Measurements from ENCODE around the gene JAKMIP3. TPM values are rescaled to one million over a fixed set of nuclear protein-coding genes. Genes with fewer than 3 reads are reported as not detected.

JAKMIP3 gene
- total RNA-seq, 1 experiment from 2014 or later: 1.0 TPM

DNA sequence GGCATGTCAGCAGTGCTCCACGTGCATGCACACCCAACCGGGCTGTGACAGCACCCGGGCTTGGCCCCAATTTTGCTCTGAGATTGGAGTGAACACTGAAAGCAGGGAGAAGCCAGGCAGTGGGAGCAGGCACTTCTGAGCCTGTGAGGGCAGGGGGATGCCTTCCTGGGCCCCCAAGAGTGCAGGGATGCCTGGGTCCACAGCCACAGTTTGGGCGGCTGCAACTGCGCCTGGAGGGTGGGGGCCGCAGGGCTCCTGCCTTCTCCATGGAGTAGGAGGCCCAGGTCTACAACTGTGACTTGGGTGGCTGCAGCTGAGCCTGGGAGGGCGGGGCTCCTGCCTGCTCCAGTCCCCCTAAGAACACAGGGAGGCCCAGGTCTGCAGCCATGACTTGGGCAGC, 46.4 kb upstream of the JAKMIP3 start:
- TF ChIP-seq EZH2 (IDR thresholded peaks at IDR 0.05; ENCODE audit: low read length, unreplicated experiment): no peak
- ChIA-PET POLR2A (ENCODE audit: unreplicated experiment) (no interaction called here), CTCF (no interaction called here)
- Histone ChIP-seq H3K9ac (ENCODE audit: low read length) (no peak overlapping the region), H3K79me2 (ENCODE audit: low read length) (no peaks in the 10 kb centered on the region), H3K4me3 (ENCODE audit: low read length) (no peak overlapping the region), H3K27ac (ENCODE audit: low read length) (no peak overlapping the region), H3K27me3 (ENCODE audit: low read length) (peaks cover 12% of the 10 kb centered on the region), H3K4me1 (ENCODE audit: insufficient read depth, low read length) (0 out of 2 replicates have a peak, but pooled peaks cover 5% of the 10 kb centered on the region), H4K20me1 (ENCODE audit: low read length) (no peaks in the 10 kb centered on the region), H3F3A (ENCODE audit: low read length, unreplicated experiment) (no peaks in the 10 kb centered on the region), H3K9me3 (ENCODE audit: low read length) (no peaks in the 10 kb centered on the region), H3K4me2 (ENCODE audit: low read length) (no peak overlapping the region), H2AFZ (ENCODE audit: low read length) (no peak overlapping the region), H3K36me3 (ENCODE audit: low read depth, low read length) (no peaks in the 10 kb centered on the region), H3K9me2 (replicated peaks; ENCODE audit: low read length) (no peaks in the 10 kb centered on the region)
- ATAC-seq: no peak
- no peak for DNase-seq
- intact Hi-C loops (cut with micrococcal nuclease): no loop called here
- BruUV-seq (replicated peaks): no TSS peak

- H3K9ac ChIP-seq (ENCODE audit: low read length): no peak overlapping the region
- H3F3A ChIP-seq (ENCODE audit: low read length, unreplicated experiment): no peaks in the 10 kb centered on the region
- 0 out of 2 replicates have a peak, but pooled peaks cover 5% of the 10 kb centered on the region for H3K4me1 ChIP-seq (ENCODE audit: insufficient read depth, low read length)
- no peak overlapping the region for H3K4me3 ChIP-seq (ENCODE audit: low read length)
- H3K27ac ChIP-seq (ENCODE audit: low read length): no peak overlapping the region
- H3K9me2 ChIP-seq (replicated peaks; ENCODE audit: low read length): no peaks in the 10 kb centered on the region
- ATAC-seq (no peak), DNase-seq (no peak)
- ChIA-PET CTCF (no interaction called here), POLR2A (ENCODE audit: unreplicated experiment) (no interaction called here)
- H3K36me3 ChIP-seq (ENCODE audit: low read depth, low read length): no peaks in the 10 kb centered on the region
- no peak overlapping the region for H3K4me2 ChIP-seq (ENCODE audit: low read length)
- no peaks in the 10 kb centered on the region for H4K20me1 ChIP-seq (ENCODE audit: low read length)
- no peaks in the 10 kb centered on the region for H3K9me3 ChIP-seq (ENCODE audit: low read length)
- no peak overlapping the region for H2AFZ ChIP-seq (ENCODE audit: low read length)
- intact Hi-C loops (cut with micrococcal nuclease): loop anchor here (5.0 kb wide), 1 partner anchor 38 kb away; the partner anchor contains the start of gene BNIP3
- TF ChIP-seq EZH2 (IDR thresholded peaks at IDR 0.05; ENCODE audit: low read length, unreplicated experiment) (no peak), CTCF (conservative IDR thresholded peaks at IDR 0.05; ENCODE audit: low read depth, low read length) (no peak), EZH2phosphoT487 (IDR thresholded peaks at IDR 0.05; ENCODE audit: borderline replicate concordance, low read length) (no peak)
- BruUV-seq (replicated peaks): no TSS peak
- no peaks in the 10 kb centered on the region for H3K79me2 ChIP-seq (ENCODE audit: low read length)
- peaks cover 21% of the 10 kb centered on the region for H3K27me3 ChIP-seq (ENCODE audit: low read length)
Measured at GRCh38 chr10:132020456-132020855, 45.3 kb upstream of the JAKMIP3 start.

DNA sequence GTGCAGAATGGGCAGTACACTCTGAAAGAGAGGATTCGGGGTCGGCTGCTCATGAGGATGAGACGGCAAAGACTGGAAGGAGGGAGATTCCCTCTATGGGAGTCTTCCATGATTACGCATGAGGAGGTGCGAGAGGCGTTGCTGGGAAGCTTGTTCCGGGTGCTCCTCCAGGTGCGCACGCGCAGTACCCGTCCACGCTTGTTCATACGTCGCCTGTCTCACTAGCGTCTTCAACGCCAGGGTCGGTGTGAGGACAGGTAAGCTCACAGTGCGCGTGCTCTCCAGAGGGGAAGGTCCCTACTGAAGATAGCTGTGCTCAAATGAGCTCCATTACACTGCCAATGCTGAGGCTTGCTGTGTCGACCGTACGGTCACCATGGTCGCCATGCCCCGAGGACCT, 44.7 kb upstream of the JAKMIP3 start:
- CTCF ChIA-PET: no interaction called here
- H4K20me1 ChIP-seq (ENCODE audit: low read length): no peaks in the 10 kb centered on the region
- intact Hi-C loops (cut with micrococcal nuclease): loop anchor here (5.0 kb wide), 1 partner anchor 39 kb away; the partner anchor contains the start of gene BNIP3
- ATAC-seq: no peak
- no peaks in the 10 kb centered on the region for H3K36me3 ChIP-seq (ENCODE audit: low read depth, low read length)
- H3K27ac ChIP-seq (ENCODE audit: low read length): no peak overlapping the region
- POLR2A ChIA-PET (ENCODE audit: unreplicated experiment): no interaction called here
- no peak for DNase-seq
- no peak overlapping the region for H3K4me3 ChIP-seq (ENCODE audit: low read length)
- peaks cover 24% of the 10 kb centered on the region for H3K27me3 ChIP-seq (ENCODE audit: low read length)
- no peak overlapping the region for H3K9ac ChIP-seq (ENCODE audit: low read length)
- H3K9me2 ChIP-seq (replicated peaks; ENCODE audit: low read length): no peaks in the 10 kb centered on the region
- H3K79me2 ChIP-seq (ENCODE audit: low read length): no peaks in the 10 kb centered on the region
- no peaks in the 10 kb centered on the region for H3K9me3 ChIP-seq (ENCODE audit: low read length)
- H3K4me1 ChIP-seq (ENCODE audit: insufficient read depth, low read length): 0 out of 2 replicates have a peak, but pooled peaks cover 5% of the 10 kb centered on the region
- no peak overlapping the region for H2AFZ ChIP-seq (ENCODE audit: low read length)
- no TSS peak for BruUV-seq (replicated peaks)
- no peaks in the 10 kb centered on the region for H3F3A ChIP-seq (ENCODE audit: low read length, unreplicated experiment)
- no peak overlapping the region for H3K4me2 ChIP-seq (ENCODE audit: low read length)
- TF ChIP-seq EZH2phosphoT487 (IDR thresholded peaks at IDR 0.05; ENCODE audit: borderline replicate concordance, low read length) (no peak), CTCF (conservative IDR thresholded peaks at IDR 0.05; ENCODE audit: low read depth, low read length) (no peak), EZH2 (IDR thresholded peaks at IDR 0.05; ENCODE audit: low read length, unreplicated experiment) (no peak)

All from PC-3 (cell line).